HEK293T (cell line): ENCODE measurements around the gene RC3H1.

Experiments
- CTCF ChIA-PET: fragments of 350-600 bp; formaldehyde crosslinking; extraction: SDS; loops from one replicate; lab custom pipeline; 2021; ENCODE audit warnings: antibody characterized with exemption, inconsistent platforms; lab: Yijun Ruan, JAX
- POLR2A ChIA-PET: fragments of 350-600 bp; formaldehyde crosslinking; extraction: SDS; loops from one replicate; lab custom pipeline; 2020; ENCODE audit warnings: antibody characterized with exemption, inconsistent platforms; lab: Yijun Ruan, JAX
- DNase-seq: peaks from one replicate; pipeline ENCODE4 v3.0.0; 2012; ENCODE audit warnings: mixed read lengths; ENCODE audit errors: extremely low spot score
- ARNT ChIP-seq: fragments of 450-650 bp; IDR thresholded peaks from 2 replicates; pipeline ENCODE4 v1.6.1; 2017; ENCODE audit warnings: mild to moderate bottlenecking
- BHLHE40 ChIP-seq: fragments of 450-650 bp; IDR thresholded peaks from 2 replicates; pipeline ENCODE4 v1.6.1; 2016; ENCODE audit warnings: mild to moderate bottlenecking, moderate library complexity, borderline replicate concordance
- CTBP1 ChIP-seq: fragments of 450-650 bp; IDR thresholded peaks from 2 replicates; pipeline ENCODE4 v1.6.1; 2016; ENCODE audit warnings: borderline replicate concordance
- ELF4 ChIP-seq: fragments of 450-650 bp; IDR thresholded peaks from 2 replicates; pipeline ENCODE4 v1.6.1; 2017; ENCODE audit warnings: antibody characterized with exemption
- FOXA1 ChIP-seq: fragments of 450-650 bp; IDR thresholded peaks from 2 replicates; pipeline ENCODE4 v1.6.1; 2016; ENCODE audit warnings: mild to moderate bottlenecking
- FOXK2 ChIP-seq: fragments of 450-650 bp; IDR thresholded peaks from 2 replicates; pipeline ENCODE4 v1.6.1; 2016; ENCODE audit warnings: mild to moderate bottlenecking
- FOXM1 ChIP-seq: fragments of 450-650 bp; IDR thresholded peaks from 2 replicates; pipeline ENCODE4 v1.6.1; 2017; ENCODE audit warnings: mild to moderate bottlenecking, borderline replicate concordance
- HDGF ChIP-seq: fragments of 450-650 bp; IDR thresholded peaks from 2 replicates; pipeline ENCODE4 v1.6.1; 2017; ENCODE audit warnings: antibody characterized with exemption, borderline replicate concordance
- L3MBTL2 ChIP-seq: fragments of 450-650 bp; conservative IDR thresholded peaks from 2 replicates; pipeline ENCODE4 v1.6.1; 2016; ENCODE audit warnings: mild to moderate bottlenecking
- LEF1 ChIP-seq: fragments of 450-650 bp; IDR thresholded peaks from 2 replicates; pipeline ENCODE4 v1.6.1; 2017; ENCODE audit warnings: mild to moderate bottlenecking, borderline replicate concordance
- NFRKB ChIP-seq: fragments of 450-650 bp; IDR thresholded peaks from 2 replicates; pipeline ENCODE4 v1.6.1; 2016; ENCODE audit warnings: mild to moderate bottlenecking, moderate library complexity
- SP1 ChIP-seq: fragments of 450-650 bp; IDR thresholded peaks from 2 replicates; pipeline ENCODE4 v1.6.1; 2017
- SUZ12 ChIP-seq: fragments of 450-650 bp; IDR thresholded peaks from 2 replicates; pipeline ENCODE4 v1.6.1; 2016; ENCODE audit warnings: mild to moderate bottlenecking
- TARDBP ChIP-seq: fragments of 450-650 bp; IDR thresholded peaks from 2 replicates; pipeline ENCODE4 v1.6.1; 2016
- ZNF384 ChIP-seq: fragments of 450-650 bp; IDR thresholded peaks from 2 replicates; pipeline ENCODE4 v1.6.1; 2016
- TF ChIP-seq, protein P1 (sequence below): fragments of 450-650 bp; IDR thresholded peaks from 2 replicates; pipeline ENCODE4 v1.6.1; 2016

Gene RC3H1

DNA sequence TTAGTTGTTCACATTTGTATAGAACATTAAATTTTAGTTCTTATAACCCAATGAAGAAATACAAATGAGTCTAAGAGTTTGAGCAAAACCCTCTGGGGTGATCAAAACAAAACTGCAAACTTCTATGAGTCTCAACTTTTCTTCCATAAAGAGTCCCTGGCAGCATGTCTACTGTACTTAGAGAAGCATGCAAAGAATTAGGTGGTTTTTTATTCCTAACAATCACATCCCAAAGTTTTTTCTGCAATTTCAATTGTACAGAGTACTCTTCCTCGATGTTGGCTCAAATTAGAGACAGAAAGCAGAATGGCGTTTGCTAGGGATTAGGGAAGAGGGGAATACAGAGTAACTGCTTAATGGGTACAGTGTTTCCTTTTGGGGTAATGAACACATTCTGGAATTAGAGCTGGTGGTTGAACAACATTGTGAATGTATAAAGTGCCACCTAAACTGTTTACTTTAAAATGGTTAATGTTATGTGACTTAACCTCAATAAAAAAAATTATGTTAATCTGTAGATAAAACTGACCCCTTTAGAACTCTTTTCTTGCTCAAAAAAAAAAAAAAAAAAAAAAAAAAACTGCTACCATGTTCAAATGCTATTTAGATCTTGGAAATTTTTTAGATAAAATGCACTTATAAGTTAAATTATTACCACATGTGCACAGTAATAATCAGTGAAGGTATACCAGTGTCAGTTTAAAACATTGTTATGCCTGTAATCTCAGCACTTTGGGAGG is 4.8 kb downstream of the RC3H1 start:
- TF ChIP-seq FOXM1 = no peak
- no peak for TF ChIP-seq LEF1
- TF ChIP-seq ZNF384 = peak; percentile 67
- TF ChIP-seq FOXA1 = no peak
- no peak for TF ChIP-seq ARNT
- ChIA-PET CTCF (interaction anchor here (0.8 kb wide), 1 partner anchor 15 kb away, joined by 4 read pairs; no protein-coding TSS in a partner anchor), POLR2A (no interaction called here)
- no peak for DNase-seq

DNA sequence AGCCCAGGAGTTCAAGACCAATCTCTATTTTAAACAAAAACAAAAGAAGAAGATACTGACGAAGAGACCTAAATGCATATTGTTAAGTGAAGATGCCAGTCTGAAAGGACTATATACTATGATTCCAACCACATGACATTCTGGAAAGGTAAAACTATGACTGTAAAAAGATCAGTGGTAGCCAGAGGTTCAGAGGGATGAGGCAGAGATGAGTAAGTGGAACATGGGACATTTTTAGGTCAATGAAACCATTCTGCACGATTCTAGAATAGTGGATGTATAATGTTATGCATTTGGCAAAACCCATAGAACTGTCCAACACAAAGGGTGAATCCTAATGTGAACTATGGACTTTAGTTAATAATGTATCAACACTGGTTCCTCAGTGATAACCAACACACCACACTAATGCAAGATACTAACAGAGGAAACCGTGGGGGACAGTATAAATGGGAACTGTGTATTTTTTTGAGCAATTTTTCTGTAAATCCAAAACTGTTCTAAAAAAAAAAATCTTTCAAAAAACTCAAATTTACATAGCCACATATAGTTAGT is 8.2 kb downstream of the RC3H1 start:
- TF ChIP-seq, protein P1, sequence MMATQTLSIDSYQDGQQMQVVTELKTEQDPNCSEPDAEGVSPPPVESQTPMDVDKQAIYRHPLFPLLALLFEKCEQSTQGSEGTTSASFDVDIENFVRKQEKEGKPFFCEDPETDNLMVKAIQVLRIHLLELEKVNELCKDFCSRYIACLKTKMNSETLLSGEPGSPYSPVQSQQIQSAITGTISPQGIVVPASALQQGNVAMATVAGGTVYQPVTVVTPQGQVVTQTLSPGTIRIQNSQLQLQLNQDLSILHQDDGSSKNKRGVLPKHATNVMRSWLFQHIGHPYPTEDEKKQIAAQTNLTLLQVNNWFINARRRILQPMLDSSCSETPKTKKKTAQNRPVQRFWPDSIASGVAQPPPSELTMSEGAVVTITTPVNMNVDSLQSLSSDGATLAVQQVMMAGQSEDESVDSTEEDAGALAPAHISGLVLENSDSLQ = no peak
- TF ChIP-seq L3MBTL2 (no peak), NFRKB (no peak), HDGF (no peak), SUZ12 (no peak), LEF1 (no peak), CTBP1 (no peak), BHLHE40 (no peak), TARDBP (no peak), FOXK2 (no peak), ARNT (no peak), ELF4 (no peak), FOXM1 (no peak), FOXA1 (no peak), ZNF384 (no peak), SP1 (no peak)
- no peak for DNase-seq
- CTCF ChIA-PET = no interaction called here
- POLR2A ChIA-PET = no interaction called here

DNA sequence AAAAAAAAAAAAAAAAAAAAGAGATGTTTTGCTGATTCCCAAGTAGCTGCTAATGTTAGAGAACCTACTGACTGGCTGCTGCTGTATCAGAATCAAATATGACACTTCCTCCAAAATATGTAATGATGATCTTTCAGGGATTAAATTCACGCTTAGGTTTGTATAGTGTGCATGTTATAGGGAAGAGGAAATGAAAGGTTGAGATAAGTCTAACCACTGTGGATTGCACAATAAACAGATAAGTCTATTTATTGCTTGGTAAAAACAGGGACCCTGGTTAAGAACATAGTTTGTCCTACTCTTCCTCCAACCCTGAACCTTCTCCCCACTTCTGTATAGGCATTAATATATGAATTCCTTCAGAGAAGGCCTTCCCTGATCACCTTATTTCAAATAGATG is 13.2 kb downstream of the RC3H1 start:
- CTCF ChIA-PET = no interaction called here
- TF ChIP-seq FOXM1 = no peak
- no peak for TF ChIP-seq NFRKB
- no peak for TF ChIP-seq FOXA1
- no peak for TF ChIP-seq ZNF384
- TF ChIP-seq BHLHE40 = no peak
- no peak for TF ChIP-seq SUZ12
- no peak for TF ChIP-seq ARNT
- POLR2A ChIA-PET = no interaction called here
- no peak for DNase-seq

DNA sequence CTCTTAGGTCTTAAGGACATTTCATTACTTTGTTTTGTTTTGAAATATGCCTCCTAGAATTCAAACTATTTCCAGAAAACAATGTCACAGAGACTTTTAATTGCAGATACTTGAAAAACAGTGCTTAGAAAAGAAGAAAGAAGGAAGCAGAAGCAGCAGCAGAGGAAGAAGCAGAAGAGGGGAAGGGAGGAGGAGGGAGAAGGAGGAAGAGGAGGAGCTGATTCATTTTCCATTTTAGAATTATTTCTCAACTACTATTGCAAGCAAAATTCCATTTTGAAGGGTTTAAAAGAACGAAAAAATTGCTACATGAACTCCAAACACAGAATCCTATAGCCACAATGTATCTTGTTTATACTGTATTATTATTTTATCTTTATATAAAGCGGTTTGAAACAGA is 13.9 kb downstream of the RC3H1 start:
- no peak for TF ChIP-seq HDGF
- no peak for TF ChIP-seq CTBP1
- no peak for TF ChIP-seq SP1
- no peak for TF ChIP-seq NFRKB
- no peak for TF ChIP-seq FOXM1
- TF ChIP-seq, protein P1 = no peak
- no peak for TF ChIP-seq FOXK2
- no peak for TF ChIP-seq LEF1
- no peak for TF ChIP-seq L3MBTL2
- no peak for TF ChIP-seq ELF4
- TF ChIP-seq ARNT = no peak
- no peak for TF ChIP-seq FOXA1
- no peak for TF ChIP-seq ZNF384
- TF ChIP-seq BHLHE40 = no peak
- ChIA-PET CTCF (no interaction called here), POLR2A (no interaction called here)
- DNase-seq = no peak

DNA sequence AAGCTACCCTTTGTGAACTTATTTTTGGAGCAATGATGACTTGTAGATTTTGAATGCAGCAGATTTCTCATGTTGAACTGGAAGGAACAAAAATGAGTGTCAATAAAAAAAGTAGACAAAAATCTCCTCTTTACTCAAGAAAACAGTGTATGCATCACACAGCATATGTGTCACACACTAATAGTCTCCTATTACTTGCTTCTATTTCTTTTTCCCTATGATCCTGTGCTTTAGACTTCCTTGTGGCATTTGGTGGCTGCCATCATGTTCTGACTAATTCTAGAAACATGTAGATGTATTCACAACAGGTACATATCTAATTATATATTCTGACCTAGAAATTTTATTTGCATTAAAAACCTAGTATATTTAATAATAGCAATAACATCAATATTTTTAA is 14.3 kb downstream of the RC3H1 start:
- ChIA-PET POLR2A (no interaction called here), CTCF (no interaction called here)
- TF ChIP-seq, protein P1 = no peak
- TF ChIP-seq ELF4 = no peak
- DNase-seq = no peak

DNA sequence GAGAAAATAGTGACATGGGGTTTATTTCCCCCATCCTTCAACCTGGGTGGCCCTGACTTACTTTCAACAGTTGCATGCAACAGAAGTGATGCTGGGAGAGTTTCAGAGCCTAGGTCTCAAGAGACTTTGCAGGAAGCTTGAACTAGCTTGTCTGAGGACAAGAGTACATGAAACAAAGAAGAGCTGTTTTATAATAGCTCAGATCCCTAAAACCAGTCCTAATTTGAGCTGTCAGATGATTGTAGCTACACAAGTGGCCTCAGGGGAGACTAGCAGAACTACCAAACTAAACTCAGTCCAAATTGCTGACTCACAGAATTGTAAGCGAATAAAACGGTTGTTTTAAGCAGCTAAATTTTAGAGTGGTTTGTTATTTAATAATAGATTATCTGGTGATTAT is 17.1 kb downstream of the RC3H1 start:
- CTCF ChIA-PET = interaction anchor here (0.5 kb wide), 1 partner anchor 52 kb away, joined by 4 read pairs; no protein-coding TSS in a partner anchor
- no peak for TF ChIP-seq HDGF
- TF ChIP-seq FOXM1 = no peak
- no peak for TF ChIP-seq SP1
- no peak for TF ChIP-seq BHLHE40
- no peak for TF ChIP-seq TARDBP
- no peak for TF ChIP-seq SUZ12
- no peak for TF ChIP-seq ARNT
- TF ChIP-seq FOXK2 = no peak
- no peak for TF ChIP-seq FOXA1
- no peak for DNase-seq
- POLR2A ChIA-PET = interaction anchor here (0.6 to 1.2 kb wide), 2 partner anchors 17 to 18 kb away, joined by 3 read pairs; partner anchors contain the start of gene RC3H1
